GM21390 (cell line): Measurements from ENCODE around the gene ALS2CL.
"Not testable (repeated sequence)": the region's sequence is repeated elsewhere in the genome, so short reads cannot be mapped to it uniquely, and the experiment has no call there.

ENCODE experiments used
- ATAC-seq: cut with Tn5 transposase; IDR thresholded peaks from one replicate; pipeline ENCODE4 v1.9.1; 2021; ENCODE audit not compliant: unreplicated experiment

ALS2CL gene

GRCh38 chr3:46715507-46716175 lies 22.2 kb upstream of the ALS2CL start:
- ATAC-seq, result no peak

- ATAC-seq, result no peak
Observed at GRCh38 chr3:46714728-46715506, 21.4 kb upstream of the ALS2CL start.

- no peak for ATAC-seq
Observed at GRCh38 chr3:46713898-46714552, 20.5 kb upstream of the ALS2CL start.

- ATAC-seq, result no peak
Observed at GRCh38 chr3:46713050-46713897, 19.8 kb upstream of the ALS2CL start.

GRCh38 chr3:46712191-46713049 lies 18.9 kb upstream of the ALS2CL start:
- no peak for ATAC-seq

- no peak for ATAC-seq
Observed at GRCh38 chr3:46711760-46712159, 18.3 kb upstream of the ALS2CL start.

- no peak for ATAC-seq
Observed at GRCh38 chr3:46711305-46711704, 17.8 kb upstream of the ALS2CL start.

- no peak for ATAC-seq
Observed at GRCh38 chr3:46710671-46711295, 17.3 kb upstream of the ALS2CL start.

- no peak for ATAC-seq
Observed at GRCh38 chr3:46710229-46710628, 16.8 kb upstream of the ALS2CL start.

- ATAC-seq, result no peak
Observed at GRCh38 chr3:46709721-46710120, 16.2 kb upstream of the ALS2CL start.

GRCh38 chr3:46709157-46709654 lies 15.7 kb upstream of the ALS2CL start:
- no peak for ATAC-seq

- ATAC-seq, result no peak
Observed at GRCh38 chr3:46708401-46709156, 15.1 kb upstream of the ALS2CL start.

GRCh38 chr3:46707601-46708011 lies 14.1 kb upstream of the ALS2CL start:
- ATAC-seq, result no peak

GRCh38 chr3:46706771-46707582 lies 13.5 kb upstream of the ALS2CL start:
- no peak for ATAC-seq

- ATAC-seq, result no peak
Observed at GRCh38 chr3:46705751-46706552, 12.5 kb upstream of the ALS2CL start.

- ATAC-seq, result no peak
Observed at GRCh38 chr3:46705022-46705530, 11.6 kb upstream of the ALS2CL start.

- not testable (repeated sequence) for ATAC-seq
Observed at GRCh38 chr3:46704346-46704745, 10.9 kb upstream of the ALS2CL start.
